Keratinocyte (primary cell): ENCODE results near the gene NDUFAF2.

Experiments
- CTCF ChIP-seq, 3 experiments: IDR thresholded peaks in 1 of 3; conservative IDR thresholded peaks in 1 of 3; optimal IDR thresholded peaks in 1 of 3; 2 replicates in 2 of 3; 3 replicates in 1 of 3; pipeline versions ENCODE3 to v1.5.1; 2011; ENCODE audit warnings: low read length in 3 of 3, mild to moderate bottlenecking in 3 of 3, moderate library complexity in 2 of 3, control low read depth in 1 of 3, inconsistent platforms in 1 of 3; ENCODE audit not compliant: insufficient read depth in 2 of 3; ENCODE audit errors: extremely low read depth in 1 of 3
- EZH2 ChIP-seq: IDR thresholded peaks from one replicate; pipeline ENCODE4 v1.6.1; 2012; ENCODE audit warnings: inconsistent platforms, mild to moderate bottlenecking, low read length, moderate library complexity

- TF ChIP-seq CTCF (optimal IDR thresholded peaks at IDR 0.05 in 1 of 3, IDR thresholded peaks at IDR 0.05 in 1 of 3, conservative IDR thresholded peaks at IDR 0.05 in 1 of 3; ENCODE audit: extremely low read depth in 1 of 3, insufficient read depth in 2 of 3, low read length in 3 of 3), result no peak
- no peak for TF ChIP-seq EZH2
These were observed 231.6 kb downstream of the NDUFAF2 start for GRCh38 chr5:61176631-61177030.
